Psoas muscle (tissue), 8 donors: ENCODE results near the gene TRAF2. TPM values are rescaled to one million over a fixed set of nuclear protein-coding genes. Genes with fewer than 3 reads are reported as not detected.

ENCODE experiments used
- ATAC-seq, 4 donors: fragments of 200-7000 bp; cut with Tn5 transposase; one replicate each; pipeline ENCODE4 v1.9.1; 2020; ENCODE audit warnings: moderate library complexity in 3 of 4, mild to moderate bottlenecking in 2 of 4
- DNase-seq, 2 donors: peaks; one replicate each; pipeline ENCODE4 v3.0.0-alpha.2; 2020
- H3K27ac ChIP-seq: fragments of 200-600 bp; one replicate; pipeline ENCODE4 v1.8.0; 2022
- H3K27me3 ChIP-seq, 3 donors: fragments of 200-600 bp in 1 of 3; one replicate each; pipeline versions ENCODE4 v1.6.1 to v1.8.0; 2013 to 2022; ENCODE audit warnings: low read length in 2 of 3, mild to moderate bottlenecking in 2 of 3, moderate library complexity in 1 of 3; ENCODE audit not compliant: insufficient read depth in 3 of 3
- H3K36me3 ChIP-seq, 2 donors: fragments of 200-600 bp in 1 of 2; one replicate each; pipeline versions ENCODE4 v1.6.1 to v1.8.0; 2013 to 2022; ENCODE audit warnings: low read depth in 1 of 2, mild to moderate bottlenecking in 1 of 2, moderate library complexity in 1 of 2; ENCODE audit not compliant: insufficient read depth in 1 of 2
- H3K4me1 ChIP-seq: fragments of 200-600 bp; one replicate; pipeline ENCODE4 v1.8.0; 2022
- H3K4me3 ChIP-seq: fragments of 200-600 bp; one replicate; pipeline ENCODE4 v1.8.0; 2022; ENCODE audit warnings: mild to moderate bottlenecking
- H3K9me3 ChIP-seq: fragments of 200-600 bp; one replicate; pipeline ENCODE4 v1.8.0; 2022
- CTCF ChIP-seq: fragments of 200-600 bp; IDR thresholded peaks from one replicate; pipeline ENCODE4 v1.8.0; 2022; ENCODE audit warnings: antibody characterized with exemption
- WGBS, 3 donors: extraction: QIAGEN DNeasy Blood & Tissue Kit; methylation state at CpG; one replicate each; pipeline versions ENCODE4 v1.1.6 to v1.1.7; 2013; 5-methylcytosine and 5-hydroxymethylcytosine counted together
- intact Hi-C, 2 donors: fragments of 100-400 bp; cut with DNase I; formaldehyde crosslinking; loops; one replicate each; pipeline versions ENCODE4 v1.11.0 to v1.14.2; 2022
- polyA plus RNA-seq, 3 donors: library from polyadenylated mRNA; stranded (reverse); fragments of 200-250 nt; gene quantifications; one replicate each; pipeline ENCODE4 v1.2.3, GENCODE V29; 2013
- total RNA-seq, 4 donors: library from RNA; stranded (reverse); fragmentation: NEBNext Ultra II Directional in 2 of 4; extraction: Animal tissue kit (Norgen Biotek cat#: 25700) in 2 of 4; gene quantifications; one replicate each; pipeline versions ENCODE4 v1.2.1 to v1.2.4, GENCODE V29; 2021 to 2023
- donor health status: healthy with polysubstance abuse.
- donor health status: DM: no; HTN: no; CAD: no; lungs with moderate emphysema.
- donor health status: Bipolar disorder and iron deficiency.
- donor health status: healthy.
- donor health status: DM: yes; HTN: yes; CAD: no.
- donor health status: DM: no; HTN: no; CAD: no.
- donor health status: DM: no; HTN: no; CAD: no.
- donor health status: DM: yes; HTN: yes; CAD: no.

Gene TRAF2
- total and polyA plus RNA-seq, 7 donors = 5.4 to 15.9 (median 10.3) TPM

- intact Hi-C loops = no loop called here
Observed at GRCh38 chr9:136886610-136887597, 588 bp downstream of the TRAF2 start.

GRCh38 chr9:136888454-136888853, 2.1 kb downstream of the TRAF2 start:
- ATAC-seq = no peak

More at GRCh38 chr9:136886610-136887597, 588 bp downstream of the TRAF2 start:
- H3K4me3 ChIP-seq = peak overlapping the region; percentile 98
- peaks cover 20% of the 10 kb centered on the region for H3K4me1 ChIP-seq
- 2 to 4% (median 4%) methylated on average over 36 to 76 of the region's 76 CpGs for WGBS, 3 donors
- H3K27me3 ChIP-seq = no peaks in the 10 kb centered on the region
- peaks cover 0 to 11% of the 10 kb centered on the region in 2 donors for H3K36me3 ChIP-seq
- no peaks in the 10 kb centered on the region for H3K9me3 ChIP-seq
- peak overlapping the region; percentile 90 for H3K27ac ChIP-seq
- DNase-seq (peak; percentile 31 to 70), ATAC-seq (peak; percentile 1 to 59 (median 44))
- no peak for TF ChIP-seq CTCF

GRCh38 chr9:136889858-136890257, 3.5 kb downstream of the TRAF2 start:
- DNase-seq = no peak
- no peak for ATAC-seq
- no peak for TF ChIP-seq CTCF
- Histone ChIP-seq H3K4me3 (no peak overlapping the region), H3K9me3 (no peaks in the 10 kb centered on the region), H3K4me1 (peaks cover 16% of the 10 kb centered on the region), H3K36me3 (peaks cover 0 to 23% of the 10 kb centered on the region in 2 donors), H3K27ac (no peak overlapping the region), H3K27me3 (no peaks in the 10 kb centered on the region)
- WGBS, 3 donors = 92 to 93% (median 93%) methylated on average over 42 of the region's 42 CpGs
- intact Hi-C loops = no loop called here

More at GRCh38 chr9:136888454-136888853, 2.1 kb downstream of the TRAF2 start:
- DNase-seq = no peak
- intact Hi-C loops = no loop called here
- 80 to 90% (median 81%) methylated on average over 8 of the region's 8 CpGs for WGBS, 3 donors
- H3K27ac ChIP-seq = no peak overlapping the region
- H3K4me1 ChIP-seq = peaks cover 16% of the 10 kb centered on the region
- no peak overlapping the region for H3K4me3 ChIP-seq
- no peak for TF ChIP-seq CTCF
- no peaks in the 10 kb centered on the region for H3K9me3 ChIP-seq
- no peaks in the 10 kb centered on the region for H3K27me3 ChIP-seq
- H3K36me3 ChIP-seq = peaks cover 0 to 19% of the 10 kb centered on the region in 2 donors

GRCh38 chr9:136890661-136891060, 4.3 kb downstream of the TRAF2 start:
- ATAC-seq (no peak), DNase-seq (no peak)
- H3K9me3 ChIP-seq = no peaks in the 10 kb centered on the region
- H3K4me3 ChIP-seq = no peak overlapping the region
- intact Hi-C loops = no loop called here
- peaks cover 0 to 25% of the 10 kb centered on the region in 2 donors for H3K36me3 ChIP-seq
- H3K4me1 ChIP-seq = peaks cover 12% of the 10 kb centered on the region
- no peak for TF ChIP-seq CTCF
- 83 to 89% (median 86%) methylated on average over 13 of the region's 13 CpGs for WGBS, 3 donors
- no peak overlapping the region for H3K27ac ChIP-seq
- H3K27me3 ChIP-seq = no peaks in the 10 kb centered on the region
